Endothelial cell (in vitro differentiated cells): ENCODE results near the gene SHROOM3. TPM values are rescaled to one million over a fixed set of nuclear protein-coding genes. Genes with fewer than 3 reads are reported as not detected.

Experiments used
- DNase-seq: peaks from one replicate; pipeline ENCODE4 v3.0.0; 2021; ENCODE audit warnings: low spot score
- H3K27ac Mint-ChIP-seq: one replicate; pipeline ENCODE4 v1.8.0; 2021; ENCODE audit warnings: mixed read lengths, inconsistent platforms; ENCODE audit not compliant: unreplicated experiment
- H3K27me3 Mint-ChIP-seq: one replicate; pipeline ENCODE4 v1.8.0; 2021; ENCODE audit warnings: mild to moderate bottlenecking, moderate library complexity, mixed read lengths, inconsistent platforms; ENCODE audit not compliant: unreplicated experiment
- H3K36me3 Mint-ChIP-seq: one replicate; pipeline ENCODE4 v1.8.0; 2021; ENCODE audit warnings: mild to moderate bottlenecking, low read depth, mixed read lengths, inconsistent platforms; ENCODE audit not compliant: unreplicated experiment
- H3K4me1 Mint-ChIP-seq: one replicate; pipeline ENCODE4 v1.8.0; 2021; ENCODE audit warnings: mild to moderate bottlenecking, mixed read lengths, inconsistent platforms; ENCODE audit not compliant: unreplicated experiment
- H3K4me3 Mint-ChIP-seq: one replicate; pipeline ENCODE4 v1.8.0; 2021; ENCODE audit warnings: mild to moderate bottlenecking, mixed read lengths, inconsistent platforms; ENCODE audit not compliant: unreplicated experiment
- H3K9me3 Mint-ChIP-seq: one replicate; pipeline ENCODE4 v1.8.0; 2021; ENCODE audit warnings: mixed read lengths, inconsistent platforms; ENCODE audit not compliant: unreplicated experiment
- total RNA-seq: library from RNA; stranded (reverse); fragmentation: NEBNext Ultra II Directional; extraction: Animal tissue kit (Norgen Biotek cat#: 25700); gene quantifications from one replicate; pipeline ENCODE4 v1.2.1, GENCODE V29; 2021; ENCODE audit not compliant: unreplicated experiment
- TF ChIP-seq, protein P1 (sequence below): fragments of 200-600 bp; sonication (generic); IDR thresholded peaks from one replicate; pipeline ENCODE4 v1.5.0; 2021; ENCODE audit warnings: antibody characterized with exemption; ENCODE audit not compliant: unreplicated experiment

The SHROOM3 gene
- total RNA-seq, 1 donor from 2014 or later = 7.9 TPM

DNA sequence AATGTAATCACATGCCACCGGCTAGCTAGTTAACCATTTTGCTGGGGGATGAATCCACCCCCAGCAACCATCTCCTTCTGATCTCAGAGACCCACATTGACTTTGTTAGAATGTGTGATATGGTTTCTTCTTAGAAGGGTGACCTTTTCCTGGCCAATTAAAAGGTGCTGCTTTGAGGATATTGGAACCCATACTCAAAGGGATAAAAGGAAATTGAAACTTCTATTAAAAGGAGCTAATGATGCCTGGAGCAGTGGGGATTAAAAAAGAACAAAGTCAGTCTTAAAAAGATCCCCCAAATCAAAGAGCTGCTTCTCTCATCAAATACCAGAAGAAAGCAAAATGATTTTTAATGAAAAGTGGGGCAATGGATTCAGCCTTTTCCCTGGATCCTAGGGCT is 214.1 kb downstream of the SHROOM3 start:
- Mint-ChIP-seq H3K27me3 (peaks cover 1% of the 10 kb centered on the region), H3K36me3 (no peaks in the 10 kb centered on the region)

DNA sequence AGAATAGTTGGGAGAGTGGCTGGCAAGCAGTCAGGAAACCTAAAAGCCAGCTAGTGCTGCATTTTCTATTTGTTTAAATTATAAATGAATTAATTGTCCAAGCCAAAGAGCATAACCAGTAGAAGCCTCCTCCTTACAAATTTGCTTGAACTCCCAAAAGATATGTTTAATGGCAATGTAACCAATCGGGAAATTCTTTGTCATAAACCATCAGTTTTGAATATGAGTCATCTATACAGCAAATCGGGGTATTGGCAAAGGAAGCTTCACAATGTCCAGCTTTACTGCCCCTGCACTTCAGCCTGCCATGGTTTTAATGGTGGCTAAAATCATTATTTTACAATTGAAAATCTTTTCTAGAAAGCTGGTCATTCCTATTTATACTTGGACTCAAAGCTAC is 216.6 kb downstream of the SHROOM3 start:
- Mint-ChIP-seq H3K27ac (no peak overlapping the region), H3K9me3 (no peaks in the 10 kb centered on the region), H3K27me3 (peaks cover 1% of the 10 kb centered on the region), H3K36me3 (no peaks in the 10 kb centered on the region), H3K4me1 (no peaks in the 10 kb centered on the region), H3K4me3 (no peak overlapping the region)
- DNase-seq = no peak
- TF ChIP-seq, protein P1, sequence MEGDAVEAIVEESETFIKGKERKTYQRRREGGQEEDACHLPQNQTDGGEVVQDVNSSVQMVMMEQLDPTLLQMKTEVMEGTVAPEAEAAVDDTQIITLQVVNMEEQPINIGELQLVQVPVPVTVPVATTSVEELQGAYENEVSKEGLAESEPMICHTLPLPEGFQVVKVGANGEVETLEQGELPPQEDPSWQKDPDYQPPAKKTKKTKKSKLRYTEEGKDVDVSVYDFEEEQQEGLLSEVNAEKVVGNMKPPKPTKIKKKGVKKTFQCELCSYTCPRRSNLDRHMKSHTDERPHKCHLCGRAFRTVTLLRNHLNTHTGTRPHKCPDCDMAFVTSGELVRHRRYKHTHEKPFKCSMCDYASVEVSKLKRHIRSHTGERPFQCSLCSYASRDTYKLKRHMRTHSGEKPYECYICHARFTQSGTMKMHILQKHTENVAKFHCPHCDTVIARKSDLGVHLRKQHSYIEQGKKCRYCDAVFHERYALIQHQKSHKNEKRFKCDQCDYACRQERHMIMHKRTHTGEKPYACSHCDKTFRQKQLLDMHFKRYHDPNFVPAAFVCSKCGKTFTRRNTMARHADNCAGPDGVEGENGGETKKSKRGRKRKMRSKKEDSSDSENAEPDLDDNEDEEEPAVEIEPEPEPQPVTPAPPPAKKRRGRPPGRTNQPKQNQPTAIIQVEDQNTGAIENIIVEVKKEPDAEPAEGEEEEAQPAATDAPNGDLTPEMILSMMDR = no peak

More for the DNA sequence above, 214.1 kb downstream of the SHROOM3 start:
- TF ChIP-seq, protein P1 = no peak
- Mint-ChIP-seq H3K4me3 (no peak overlapping the region), H3K27ac (no peak overlapping the region), H3K4me1 (no peaks in the 10 kb centered on the region), H3K9me3 (no peaks in the 10 kb centered on the region)
- no peak for DNase-seq

DNA sequence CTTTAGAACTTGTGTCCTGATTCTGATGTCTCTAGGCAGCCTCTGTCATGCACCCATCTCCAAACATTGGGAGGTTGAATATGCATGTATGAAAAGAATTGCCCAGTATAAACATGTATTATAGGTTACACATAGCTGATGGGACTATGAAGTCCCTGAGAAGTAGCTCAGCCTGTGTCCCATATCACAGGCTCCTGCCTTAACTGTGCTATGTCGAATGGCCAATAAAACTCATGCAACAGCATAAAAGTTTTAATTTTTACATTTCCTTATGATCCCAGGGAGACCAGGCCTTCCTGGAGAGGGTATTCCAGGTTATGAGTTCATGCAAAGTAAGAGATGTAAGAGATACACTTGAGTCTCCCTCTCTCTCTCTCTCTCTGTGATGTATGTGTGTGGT is 217.4 kb downstream of the SHROOM3 start:
- Mint-ChIP-seq H3K4me1 (no peaks in the 10 kb centered on the region), H3K27me3 (peaks cover 1% of the 10 kb centered on the region), H3K9me3 (no peaks in the 10 kb centered on the region), H3K4me3 (no peak overlapping the region), H3K36me3 (no peaks in the 10 kb centered on the region), H3K27ac (no peak overlapping the region)
- DNase-seq = no peak
- TF ChIP-seq, protein P1 = no peak

GRCh38 chr4:76654084-76654483 is 219.1 kb downstream of the SHROOM3 start:
- H3K4me3 Mint-ChIP-seq = no peak overlapping the region
- H3K36me3 Mint-ChIP-seq = no peaks in the 10 kb centered on the region
- DNase-seq = no peak
- H3K27ac Mint-ChIP-seq = no peak overlapping the region
- H3K27me3 Mint-ChIP-seq = peaks cover 1% of the 10 kb centered on the region
- TF ChIP-seq, protein P1 = no peak
- no peaks in the 10 kb centered on the region for H3K9me3 Mint-ChIP-seq
- no peaks in the 10 kb centered on the region for H3K4me1 Mint-ChIP-seq

DNA sequence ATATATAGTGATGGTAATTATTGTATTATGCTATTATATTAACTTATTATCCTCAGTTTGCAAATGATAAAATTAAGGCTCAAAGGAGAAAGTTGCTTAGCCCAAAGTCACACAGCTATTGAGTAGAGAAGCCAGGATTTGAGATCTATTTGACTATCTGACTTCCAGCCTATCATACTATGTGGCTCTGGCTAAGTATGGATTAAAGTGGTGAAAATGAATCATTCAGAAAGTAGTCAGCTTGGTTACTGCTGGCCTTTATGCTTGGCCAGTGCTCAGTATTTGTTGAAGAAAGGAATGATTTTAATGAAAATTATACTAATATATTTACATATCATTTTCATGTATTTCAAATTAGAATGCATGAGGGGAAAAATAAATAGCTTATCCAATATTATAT is 219.8 kb downstream of the SHROOM3 start:
- DNase-seq = no peak
- Mint-ChIP-seq H3K9me3 (no peaks in the 10 kb centered on the region), H3K4me1 (no peaks in the 10 kb centered on the region)

More for the DNA sequence above, 219.8 kb downstream of the SHROOM3 start:
- H3K27ac Mint-ChIP-seq = no peak overlapping the region
- H3K36me3 Mint-ChIP-seq = no peaks in the 10 kb centered on the region
- TF ChIP-seq, protein P1 = no peak
- H3K4me3 Mint-ChIP-seq = no peak overlapping the region
- H3K27me3 Mint-ChIP-seq = peaks cover 1% of the 10 kb centered on the region
